SHP77 treated with DMSO at 0.1 percent for 48 hours (cell line): ENCODE data around the gene CENPP.

ENCODE experiments used
- DNase-seq: peaks from one replicate; lab custom pipeline; 2025; lab: John Stamatoyannopoulos, UW

The CENPP gene

GRCh38 chr9:92639791-92640271 lies 314.1 kb downstream of the CENPP start:
- DNase-seq: no peak

- DNase-seq: no peak
Measured at GRCh38 chr9:92640398-92641091, 314.8 kb downstream of the CENPP start.

DNA sequence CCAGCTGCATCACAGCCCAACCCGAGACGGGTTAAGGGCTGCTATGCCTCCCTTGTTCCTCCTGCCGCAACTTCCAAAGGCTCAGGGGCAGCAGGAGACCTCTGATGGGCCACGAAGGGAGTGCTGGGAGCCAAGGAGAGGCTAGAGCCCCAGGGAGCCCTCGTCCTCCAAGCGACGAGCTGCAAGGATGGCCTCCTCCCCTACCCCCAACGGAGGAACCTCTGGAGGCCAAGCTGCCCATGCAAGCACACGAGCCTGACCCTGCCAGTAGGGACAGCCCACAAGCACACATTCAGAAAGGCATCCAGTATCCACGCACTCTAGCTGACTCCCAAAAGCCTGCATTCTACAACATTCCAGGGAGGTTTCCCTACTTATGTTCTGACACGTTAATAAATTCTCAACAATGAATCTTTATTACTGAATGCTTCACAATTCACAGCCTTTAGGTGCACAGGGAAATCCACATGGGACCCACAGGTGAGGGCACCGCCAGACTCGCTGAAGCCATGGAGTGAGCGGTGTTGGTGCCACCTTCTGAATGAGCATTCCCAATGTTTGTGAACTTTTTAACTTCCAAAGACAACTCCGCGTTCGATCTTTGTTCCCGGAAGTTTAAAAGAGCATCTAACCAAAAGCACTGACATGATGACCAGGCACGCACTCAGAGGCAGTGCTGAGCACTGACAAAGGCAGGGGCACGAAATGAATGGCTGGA lies 315.5 kb downstream of the CENPP start:
- no peak for DNase-seq

DNA sequence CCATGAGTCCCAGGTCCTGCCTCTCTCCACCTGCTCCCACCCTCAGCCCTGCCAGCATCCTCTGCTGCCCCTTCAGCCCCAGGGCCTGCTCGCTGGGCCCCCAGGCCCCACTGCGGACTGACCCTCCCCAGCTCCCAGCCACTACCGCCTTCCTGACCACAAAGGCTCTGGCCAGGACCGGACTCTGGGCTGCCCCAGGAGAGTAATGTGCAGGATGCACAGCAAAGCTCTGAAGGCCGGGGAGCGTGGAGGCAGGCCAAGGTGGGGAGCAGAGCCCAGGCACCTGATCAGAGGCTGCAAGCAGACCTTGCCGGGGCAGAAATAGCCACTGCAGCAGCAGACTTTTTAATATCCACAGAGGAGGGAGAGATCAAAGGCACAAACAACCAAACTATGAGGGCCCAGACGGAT lies 316.3 kb downstream of the CENPP start:
- no peak for DNase-seq

- no peak for DNase-seq
Measured at GRCh38 chr9:92642564-92642963, 316.8 kb downstream of the CENPP start.

DNA sequence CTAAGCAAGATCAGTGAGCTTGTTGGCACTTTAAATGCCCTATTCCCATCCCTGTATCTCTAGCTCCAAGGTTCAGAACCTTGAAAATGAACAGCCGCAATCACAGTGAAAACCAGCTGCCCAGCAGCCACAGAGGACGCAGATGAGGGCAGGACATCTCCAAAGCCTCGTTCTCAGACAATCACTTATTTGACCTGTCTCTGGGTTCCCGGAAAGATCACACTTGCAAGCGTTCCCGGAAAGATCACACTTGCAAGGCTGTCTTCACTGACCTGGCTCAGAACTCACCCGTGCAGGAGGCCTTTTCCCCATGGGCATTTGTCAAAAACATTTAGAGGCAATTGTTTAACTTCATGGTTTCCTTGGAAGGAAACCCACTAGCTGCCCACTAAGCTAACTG lies 318.5 kb downstream of the CENPP start:
- no peak for DNase-seq

DNA sequence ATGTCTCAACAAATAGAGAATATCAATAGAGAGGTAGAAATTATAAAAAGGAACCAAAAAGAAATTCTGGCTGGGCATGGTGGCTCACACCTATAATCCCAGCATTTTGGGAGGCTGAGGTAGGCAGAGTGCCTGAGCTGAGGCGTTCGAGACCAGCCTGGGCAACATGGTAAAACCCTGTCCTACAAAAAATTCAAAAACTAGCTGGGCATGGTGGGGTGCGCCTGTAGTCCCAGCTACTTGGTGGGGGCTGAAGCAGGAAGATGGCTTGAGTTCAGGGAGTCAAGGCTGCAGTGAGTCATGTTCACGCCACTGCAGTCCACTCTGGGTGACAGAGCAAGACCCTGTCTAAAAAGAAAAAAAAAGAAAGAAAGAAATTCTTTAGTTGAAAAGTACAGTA lies 319.3 kb downstream of the CENPP start:
- no peak for DNase-seq

GRCh38 chr9:92647671-92648473 lies 322.1 kb downstream of the CENPP start:
- no peak for DNase-seq

GRCh38 chr9:92648474-92648971 lies 322.8 kb downstream of the CENPP start:
- no peak for DNase-seq

GRCh38 chr9:92649007-92649406 lies 323.3 kb downstream of the CENPP start:
- DNase-seq: no peak

- no peak for DNase-seq
Measured at GRCh38 chr9:92650296-92650695, 324.5 kb downstream of the CENPP start.

- no peak for DNase-seq
Measured at GRCh38 chr9:92650839-92651621, 325.3 kb downstream of the CENPP start.

DNA sequence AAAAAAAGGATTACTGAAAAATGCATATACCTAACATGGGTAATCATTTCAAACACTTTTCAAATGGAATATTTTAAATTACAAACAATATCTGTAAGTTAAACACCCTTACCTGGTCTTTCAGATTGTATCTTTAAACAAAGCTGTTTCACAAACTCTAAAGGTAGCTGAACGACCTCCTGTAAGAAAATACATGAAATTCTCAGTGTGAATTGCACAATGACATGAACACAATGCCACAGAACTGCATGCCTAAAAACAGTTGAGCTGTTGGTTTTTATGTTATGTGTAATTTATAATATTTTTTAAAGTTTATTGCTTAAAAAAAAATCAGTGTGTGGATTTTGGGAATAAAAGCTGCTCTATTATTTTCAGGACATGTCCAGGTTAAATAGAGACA lies 326.7 kb downstream of the CENPP start:
- no peak for DNase-seq

DNA sequence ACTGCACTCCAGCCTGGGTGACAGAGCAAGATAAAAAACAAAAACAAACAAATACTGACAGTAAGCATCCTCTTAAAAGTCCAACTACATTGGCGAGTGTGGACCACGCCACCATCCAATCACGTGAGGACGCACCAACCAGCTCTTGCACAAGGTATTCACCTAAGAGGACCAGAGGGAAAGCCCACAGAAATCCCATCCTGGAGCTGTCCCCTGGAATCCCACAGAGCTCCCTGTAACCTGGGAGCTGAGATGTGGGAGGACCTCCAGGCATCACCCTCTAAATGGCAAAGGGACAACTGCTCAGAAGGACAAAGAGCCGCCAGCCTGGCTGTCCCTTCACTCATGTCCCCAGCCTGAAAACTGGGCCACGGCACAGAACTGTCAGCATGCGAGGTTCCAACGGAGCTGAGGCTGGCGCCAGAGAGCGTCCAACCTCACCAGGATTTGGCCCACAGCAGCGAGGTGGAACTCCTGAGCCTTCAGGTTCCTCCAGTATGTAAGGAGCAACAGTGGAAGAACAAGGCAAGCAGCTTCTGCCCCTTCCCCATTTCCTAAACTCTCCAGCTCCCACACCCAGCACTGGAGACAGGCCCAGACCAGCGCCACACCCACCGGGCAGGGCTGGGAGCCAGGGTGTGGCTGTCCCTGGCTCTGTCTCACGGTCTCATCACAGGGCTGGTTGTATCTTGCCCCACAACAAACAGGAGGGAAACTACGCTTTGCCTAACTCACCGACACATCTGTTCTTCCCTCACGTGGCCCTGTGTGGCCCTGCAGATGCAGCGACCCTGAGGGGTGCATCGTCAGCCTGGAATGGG lies 328.9 kb downstream of the CENPP start:
- DNase-seq: no peak

- DNase-seq: no peak
Measured at GRCh38 chr9:92655366-92655765, 329.6 kb downstream of the CENPP start.

DNA sequence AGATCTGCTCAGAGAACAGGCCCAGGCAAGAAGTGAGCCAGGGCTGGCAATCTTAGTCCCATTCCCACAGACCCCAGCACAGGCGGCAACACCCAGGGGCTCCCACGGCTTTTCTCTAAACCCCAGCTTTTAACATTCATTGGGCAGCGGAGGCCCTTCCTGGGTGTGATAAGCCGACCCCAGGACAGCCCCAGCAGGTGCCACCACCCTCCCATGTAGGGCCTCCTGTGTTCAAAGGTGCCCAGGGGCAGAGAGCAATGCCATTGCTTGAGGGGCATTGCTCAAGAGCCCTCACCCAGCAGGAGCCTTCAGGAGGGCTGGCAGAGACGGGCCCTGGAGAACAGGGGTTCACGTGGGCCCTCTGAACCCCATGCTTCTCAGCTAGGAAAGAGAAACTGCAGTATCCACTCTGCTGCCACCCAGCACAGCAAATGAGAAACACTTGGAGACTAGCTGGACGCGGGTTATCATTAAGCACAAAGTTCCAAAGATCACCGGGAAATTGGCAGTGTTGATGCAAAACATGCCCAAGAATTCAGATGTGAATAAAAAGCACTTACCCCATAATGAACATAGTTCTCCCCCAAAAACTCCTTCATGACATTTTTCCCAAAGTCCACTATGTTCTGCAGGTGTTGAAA lies 330.3 kb downstream of the CENPP start:
- no peak for DNase-seq

DNA sequence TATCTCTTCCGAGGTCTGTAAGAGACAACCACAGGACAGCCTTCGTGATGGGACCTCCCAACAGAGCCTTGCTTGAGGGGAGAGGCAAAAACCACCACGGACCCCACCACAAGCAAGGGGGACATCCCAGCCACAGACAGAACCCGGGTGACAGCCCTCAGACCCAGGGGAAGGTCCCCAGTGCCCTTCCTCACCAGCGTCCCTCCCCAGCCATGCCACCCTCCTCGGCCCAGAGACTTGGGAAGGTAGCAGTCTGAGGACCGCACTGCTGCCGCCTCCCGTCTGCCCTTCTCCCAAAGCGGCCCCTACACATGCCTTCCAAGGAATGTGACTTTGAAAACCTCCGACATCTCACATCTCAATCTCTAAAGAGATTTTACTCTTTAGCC lies 330.8 kb downstream of the CENPP start:
- DNase-seq: no peak

- no peak for DNase-seq
Measured at GRCh38 chr9:92657296-92658094, 331.7 kb downstream of the CENPP start.

DNA sequence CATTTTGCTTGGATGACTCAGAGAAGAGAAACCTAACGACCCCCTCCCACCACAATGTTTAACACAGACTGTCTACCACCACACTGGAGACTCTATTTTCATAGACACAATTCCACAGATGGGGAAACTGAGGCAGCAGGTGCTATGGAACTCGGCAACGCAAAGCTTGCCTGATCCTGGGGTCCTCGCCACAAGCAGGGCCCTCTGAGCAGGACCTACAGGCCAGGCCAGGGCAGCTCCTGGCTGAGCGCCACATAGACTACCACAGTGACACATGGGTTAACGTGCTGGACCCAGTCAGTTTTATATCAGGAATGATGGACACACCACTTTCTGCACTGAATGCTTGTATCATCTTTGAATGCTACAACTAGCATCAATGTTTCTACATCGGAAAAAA lies 332.4 kb downstream of the CENPP start:
- DNase-seq: no peak

- no peak for DNase-seq
Measured at GRCh38 chr9:92658611-92659010, 332.9 kb downstream of the CENPP start.
